HG03097 (cell line): Measurements from ENCODE around the gene CADM2.
"Not testable (repeated sequence)": the region's sequence is repeated elsewhere in the genome, so short reads cannot be mapped to it uniquely, and the experiment has no call there.

ENCODE experiments used
- ATAC-seq: cut with Tn5 transposase; IDR thresholded peaks from one replicate; pipeline ENCODE4 v1.9.1; 2021; ENCODE audit not compliant: unreplicated experiment, low FRiP score

The CADM2 gene

GRCh38 chr3:85433319-85433718 is 474.5 kb downstream of the CADM2 start:
- ATAC-seq: no peak

- ATAC-seq: no peak
Measured at GRCh38 chr3:85455561-85456200, 496.9 kb downstream of the CADM2 start.

GRCh38 chr3:85474241-85474640 is 515.5 kb downstream of the CADM2 start:
- ATAC-seq: no peak

GRCh38 chr3:85475346-85475745 is 516.6 kb downstream of the CADM2 start:
- ATAC-seq: no peak

DNA sequence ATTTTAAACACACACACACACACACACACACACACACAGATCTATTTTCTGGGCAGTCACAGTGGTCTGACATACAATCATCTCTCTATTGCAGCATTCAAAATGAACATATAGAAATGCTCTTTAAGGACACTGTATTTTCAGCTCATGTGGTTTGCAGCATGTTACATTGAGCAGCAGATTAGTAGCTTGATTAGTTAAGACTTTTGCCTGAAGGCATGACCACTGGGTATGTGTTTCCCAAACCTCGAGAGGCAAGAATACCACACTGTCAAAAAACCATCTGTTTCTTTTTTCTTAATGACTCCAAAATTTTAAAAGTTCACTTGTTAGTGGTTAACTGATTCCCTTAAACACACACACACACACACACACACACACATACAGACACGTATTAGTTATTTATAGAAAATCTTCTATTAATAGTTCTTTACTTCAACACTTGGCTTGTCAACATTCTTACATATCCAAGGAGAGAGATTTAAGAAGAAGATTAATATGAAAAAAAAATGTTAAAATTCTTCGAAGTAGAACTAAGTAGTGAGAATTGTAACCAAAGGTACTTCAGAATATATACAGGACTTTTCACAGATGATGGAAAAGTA is 518.2 kb downstream of the CADM2 start:
- no peak for ATAC-seq

DNA sequence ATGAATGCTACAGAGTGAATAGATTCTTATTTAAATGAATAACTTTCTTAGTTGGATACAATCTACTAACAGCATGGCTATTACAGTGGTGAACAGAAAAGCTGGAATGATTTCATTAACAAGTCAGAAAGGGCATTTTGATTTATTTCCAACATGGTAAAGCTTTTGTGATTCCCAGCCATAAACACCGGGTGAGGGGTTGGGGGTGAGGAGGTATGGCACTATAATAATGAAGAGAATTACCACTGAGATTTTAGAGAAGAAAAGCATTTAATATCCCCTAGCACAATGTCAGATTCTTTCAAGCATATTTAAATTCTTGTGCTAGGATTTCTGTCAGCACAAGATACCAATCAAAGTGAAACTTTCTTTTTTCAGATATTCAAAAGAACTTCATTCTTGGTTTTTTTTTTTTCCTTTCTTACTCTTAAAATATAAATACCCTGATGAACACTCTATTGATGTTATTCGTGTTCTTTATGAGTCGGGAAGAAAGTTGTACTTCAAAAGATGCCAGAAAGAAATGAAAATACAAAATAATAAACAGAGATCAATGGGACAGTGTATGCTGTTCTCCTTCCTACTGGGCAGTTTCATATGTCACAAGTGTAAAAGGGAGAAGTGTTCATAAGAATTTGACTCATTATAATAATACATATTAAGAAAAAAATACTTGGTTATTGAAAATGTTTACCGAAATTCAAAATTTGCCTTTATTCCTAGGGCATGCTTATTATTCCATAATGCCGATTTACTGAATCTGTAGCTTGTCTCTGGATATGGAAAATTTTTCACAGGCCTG is 522.8 kb downstream of the CADM2 start:
- ATAC-seq: no peak

GRCh38 chr3:85482213-85482490 is 523.4 kb downstream of the CADM2 start:
- ATAC-seq: no peak

- ATAC-seq: no peak
Measured at GRCh38 chr3:85483986-85484385, 525.2 kb downstream of the CADM2 start.

- no peak for ATAC-seq
Measured at GRCh38 chr3:85487375-85487774, 528.6 kb downstream of the CADM2 start.

- no peak for ATAC-seq
Measured at GRCh38 chr3:85495602-85496001, 536.8 kb downstream of the CADM2 start.

DNA sequence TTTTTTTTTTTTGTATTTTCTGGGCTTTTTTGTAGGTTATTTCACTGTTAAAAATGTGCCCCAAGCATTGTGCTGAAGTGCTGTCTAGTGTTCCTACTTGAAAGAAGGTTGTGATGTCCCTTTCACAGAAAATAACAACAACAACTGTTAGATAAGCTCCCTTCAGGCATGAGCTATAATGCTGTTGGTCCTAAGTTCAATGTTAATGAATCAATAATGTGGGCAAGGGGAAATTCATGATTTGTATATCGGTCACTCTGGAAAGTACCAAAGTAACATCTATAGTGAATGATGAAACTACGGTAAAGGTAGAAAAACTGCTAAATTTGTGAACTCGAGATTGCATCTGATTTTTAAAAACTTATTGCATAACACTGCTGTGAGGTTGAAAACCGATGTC is 539.4 kb downstream of the CADM2 start:
- no peak for ATAC-seq

DNA sequence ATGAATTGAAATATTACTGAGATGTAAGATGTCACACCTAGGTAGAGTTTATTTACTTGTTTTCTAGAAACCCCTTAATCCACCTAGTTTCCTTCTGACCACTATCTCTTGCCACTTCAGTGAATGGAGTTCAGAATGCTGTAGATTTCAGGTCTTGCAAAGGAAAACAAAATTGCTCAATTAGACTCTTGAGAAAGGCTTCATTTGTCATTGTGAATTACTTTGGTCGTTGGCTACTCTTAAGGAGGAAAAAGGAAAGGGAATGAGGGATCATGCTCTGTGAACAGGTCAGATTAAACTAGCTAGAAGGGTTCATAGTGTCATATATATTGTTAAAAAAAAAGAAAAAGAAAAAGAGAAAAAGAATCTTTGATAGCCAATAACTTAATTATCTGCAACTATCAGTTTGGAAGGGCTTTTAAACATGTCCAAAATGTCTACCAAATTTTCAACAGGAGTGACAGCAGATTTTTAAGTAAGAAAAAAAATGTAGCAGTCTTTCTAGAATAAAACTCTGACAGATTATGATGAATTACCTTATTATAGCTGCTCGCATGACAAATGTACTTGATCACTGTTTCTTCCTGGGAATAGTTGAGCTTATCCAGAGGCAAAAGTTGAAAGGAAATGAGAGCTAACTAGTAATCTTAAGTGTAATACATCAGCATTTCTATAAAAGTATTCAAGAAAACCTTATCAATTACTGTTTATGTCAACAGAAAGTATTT is 543.5 kb downstream of the CADM2 start:
- ATAC-seq: no peak

DNA sequence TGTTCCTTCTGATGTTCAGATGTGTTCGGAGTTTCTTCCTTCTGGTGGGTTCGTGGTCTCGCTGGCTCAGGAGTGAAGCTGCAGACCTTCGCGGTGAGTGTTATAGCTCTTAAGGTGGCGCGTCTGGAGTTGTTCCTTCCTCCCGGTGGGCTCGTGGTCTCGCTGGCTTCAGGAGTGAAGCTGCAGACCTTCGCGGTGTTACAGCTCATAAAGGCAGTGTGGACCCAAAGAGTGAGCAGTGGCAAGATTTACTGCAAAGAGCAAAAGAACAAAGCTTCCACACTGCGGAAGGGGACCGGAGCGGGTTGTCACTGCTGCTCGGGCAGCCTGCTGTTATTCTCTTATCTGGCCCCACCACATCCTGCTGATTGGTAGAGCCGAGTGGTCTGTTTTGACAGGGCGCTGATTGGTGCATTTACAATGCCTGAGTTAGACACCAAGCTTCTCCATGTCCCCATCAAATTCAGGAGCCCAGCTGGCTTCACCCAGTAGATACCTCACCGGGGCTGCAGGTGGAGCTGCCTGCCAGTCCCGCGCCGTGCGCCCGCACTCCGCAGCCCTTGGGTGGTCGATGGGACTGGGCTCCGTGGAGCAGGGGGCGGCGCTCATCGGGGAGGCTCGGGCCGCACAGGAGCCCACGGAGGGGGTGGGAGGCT is 545.5 kb downstream of the CADM2 start:
- ATAC-seq: not testable (repeated sequence)

DNA sequence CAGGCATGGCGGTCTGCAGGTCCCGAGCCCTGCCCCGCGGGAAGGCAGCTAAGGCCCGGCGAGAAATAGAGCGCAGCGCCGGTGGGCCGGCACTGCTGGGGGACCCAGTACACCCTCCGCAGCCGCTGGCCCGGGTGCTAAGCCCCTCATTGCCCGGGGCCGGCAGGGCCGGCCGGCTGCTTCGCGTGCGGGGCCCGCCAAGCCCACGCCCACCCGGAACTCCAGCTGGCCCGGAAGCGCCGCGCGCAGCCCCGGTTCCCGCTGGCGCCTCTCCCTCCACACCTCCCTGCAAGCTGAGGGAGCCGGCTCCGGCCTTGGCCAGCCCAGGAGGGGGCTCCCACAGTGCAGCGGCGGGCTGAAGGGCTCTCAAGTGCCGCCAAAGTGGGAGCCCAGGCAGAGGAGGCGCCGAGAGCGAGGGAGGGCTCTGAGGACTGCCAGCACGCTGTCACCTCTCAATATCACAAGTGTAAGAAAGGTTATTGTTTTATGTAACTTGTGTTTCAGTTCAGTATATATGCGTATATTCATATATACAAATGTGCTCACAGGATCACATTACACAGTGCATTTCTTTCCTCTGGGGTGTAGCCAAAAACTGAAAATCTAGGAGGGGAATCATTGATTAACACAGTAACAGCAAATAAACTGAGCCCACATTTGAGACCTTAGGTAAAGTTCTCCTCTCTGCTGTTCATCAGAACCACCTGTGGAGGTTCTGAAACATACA is 546.2 kb downstream of the CADM2 start:
- not testable (repeated sequence) for ATAC-seq

GRCh38 chr3:85507052-85507451 is 548.3 kb downstream of the CADM2 start:
- not testable (repeated sequence) for ATAC-seq

- ATAC-seq: no peak
Measured at GRCh38 chr3:85508659-85509058, 549.9 kb downstream of the CADM2 start.

GRCh38 chr3:85516146-85516545 is 557.4 kb downstream of the CADM2 start:
- no peak for ATAC-seq

- ATAC-seq: no peak
Measured at GRCh38 chr3:85524104-85524503, 565.3 kb downstream of the CADM2 start.

DNA sequence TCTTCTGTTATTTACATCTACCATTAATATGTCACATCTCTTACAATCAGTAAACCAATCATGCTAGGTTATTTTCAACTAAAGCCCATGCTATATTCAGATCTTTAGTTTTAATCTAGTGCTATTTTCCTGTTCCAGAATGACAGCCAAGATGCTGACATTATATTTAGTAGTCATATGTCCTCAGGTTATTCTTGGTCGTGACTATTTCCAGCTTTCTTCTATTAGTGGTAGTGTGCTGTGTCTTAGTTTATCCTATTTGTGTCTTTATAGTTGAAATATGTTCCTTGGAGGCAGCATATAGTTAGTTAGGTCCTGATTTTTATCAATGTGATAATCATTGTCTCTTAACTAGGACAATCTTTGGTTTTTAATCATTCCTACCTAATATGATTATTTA is 566.5 kb downstream of the CADM2 start:
- no peak for ATAC-seq

GRCh38 chr3:85533586-85533985 is 574.8 kb downstream of the CADM2 start:
- ATAC-seq: no peak
